OCI-LY7 (cell line): ENCODE results near the gene PHF19. TPM values are rescaled to one million over a fixed set of nuclear protein-coding genes. Genes with fewer than 3 reads are reported as not detected.

Experiments used
- BruUV-seq: library from RNA; stranded (reverse); fragments of 400-500 nt; replicated peaks from 2 replicates; lab custom pipeline; 2021; lab: Mats Ljungman, UMichigan
- CTCF ChIA-PET: fragments of 300-600 bp; sonication (Branson Sonifier 250); formaldehyde crosslinking; loops from one replicate; lab custom pipeline; 2022; ENCODE audit warnings: antibody characterized with exemption; ENCODE audit not compliant: unreplicated experiment; lab: Charles Lee
- POLR2A ChIA-PET: fragments of 300-600 bp; sonication (Branson Sonifier 250); formaldehyde crosslinking; loops from one replicate; lab custom pipeline; 2022; ENCODE audit warnings: antibody characterized with exemption; lab: Charles Lee
- DNase-seq: peaks from one replicate; pipeline ENCODE4 v3.0.0-alpha.2; 2015; ENCODE audit warnings: low spot score
- H2AFZ ChIP-seq: fragments of 200-600 bp; sonication (generic), shearing (Covaris generic); 2 replicates; pipeline ENCODE4 v1.6.1; 2014; ENCODE audit warnings: mild to moderate bottlenecking, antibody characterized with exemption, low read length, moderate library complexity
- H3K27ac ChIP-seq: fragments of 200-600 bp; sonication (generic); 2 replicates; pipeline ENCODE4 v1.5.1; 2014; ENCODE audit warnings: mixed run types, low read depth, mild to moderate bottlenecking, moderate library complexity, low read length, inconsistent platforms; ENCODE audit not compliant: poor library complexity, severe bottlenecking
- H3K36me3 ChIP-seq: fragments of 200-600 bp; sonication (generic); 2 replicates; pipeline ENCODE4 v1.6.1; 2014; ENCODE audit warnings: mild to moderate bottlenecking, antibody characterized with exemption, low read length, moderate library complexity, mixed read lengths; ENCODE audit not compliant: insufficient read depth
- H3K4me1 ChIP-seq: fragments of 200-600 bp; sonication (generic); 2 replicates; pipeline ENCODE4 v1.5.1; 2014; ENCODE audit warnings: mild to moderate bottlenecking, low read length; ENCODE audit not compliant: insufficient read depth, poor library complexity, severe bottlenecking
- H3K4me2 ChIP-seq: fragments of 200-600 bp; sonication (generic); 2 replicates; pipeline ENCODE4 v1.6.1; 2014; ENCODE audit warnings: mild to moderate bottlenecking, low read length
- H3K4me3 ChIP-seq: fragments of 200-600 bp; sonication (generic); 2 replicates; pipeline ENCODE4 v1.5.1; 2014; ENCODE audit warnings: mild to moderate bottlenecking, low read depth, low read length; ENCODE audit not compliant: poor library complexity, severe bottlenecking
- H3K79me2 ChIP-seq: fragments of 200-600 bp; sonication (generic); 2 replicates; pipeline ENCODE4 v1.6.1; 2016; ENCODE audit warnings: low read depth, mild to moderate bottlenecking, low read length, moderate library complexity, mixed read lengths; ENCODE audit not compliant: insufficient read depth
- H3K9me2 ChIP-seq: fragments of 200-600 bp; sonication (generic); 2 replicates; pipeline ENCODE4 v1.6.1; 2016; ENCODE audit warnings: mild to moderate bottlenecking, low read length, mixed read lengths; ENCODE audit not compliant: insufficient read depth
- H3K9me3 ChIP-seq: fragments of 200-600 bp; sonication (generic); 2 replicates; pipeline ENCODE4 v1.6.1; 2014; ENCODE audit warnings: mild to moderate bottlenecking, mixed run types, low read length, mixed read lengths
- H4K20me1 ChIP-seq: fragments of 200-600 bp; sonication (generic); 2 replicates; pipeline ENCODE4 v1.6.1; 2014; ENCODE audit warnings: mild to moderate bottlenecking, antibody characterized with exemption, low read length, moderate library complexity, mixed read lengths; ENCODE audit not compliant: insufficient read depth
- EZH2phosphoT487 ChIP-seq: fragments of 200-600 bp; sonication (generic); IDR thresholded peaks from 2 replicates; pipeline ENCODE4 v1.6.1; 2018; ENCODE audit warnings: low read depth, borderline replicate concordance, mild to moderate bottlenecking, mixed run types, antibody characterized with exemption, low read length, moderate library complexity, mixed read lengths
- intact Hi-C: fragments of 100-400 bp; cut with micrococcal nuclease; formaldehyde crosslinking; loops from one replicate; pipeline ENCODE4 v1.10.0; 2022; ENCODE audit not compliant: unreplicated experiment
- total RNA-seq, 2 experiments: library from RNA; depleted of rRNA in 1 of 2; stranded (reverse); fragments of >200 nt in 1 of 2; shearing (Covaris generic) in 1 of 2; gene quantifications; 2 replicates each; pipeline ENCODE4 v1.2.3, GENCODE V29; 2014 to 2022
- TF ChIP-seq, protein P1 (sequence below): fragments of 200-600 bp; sonication (generic); conservative IDR thresholded peaks from 2 replicates; pipeline ENCODE4 v1.5.1; 2014; ENCODE audit warnings: mild to moderate bottlenecking, antibody characterized with exemption, low read length, moderate library complexity, mixed read lengths

Gene PHF19
- total RNA-seq, 2 experiments from 2014 or later, result 102 to 214 TPM

DNA sequence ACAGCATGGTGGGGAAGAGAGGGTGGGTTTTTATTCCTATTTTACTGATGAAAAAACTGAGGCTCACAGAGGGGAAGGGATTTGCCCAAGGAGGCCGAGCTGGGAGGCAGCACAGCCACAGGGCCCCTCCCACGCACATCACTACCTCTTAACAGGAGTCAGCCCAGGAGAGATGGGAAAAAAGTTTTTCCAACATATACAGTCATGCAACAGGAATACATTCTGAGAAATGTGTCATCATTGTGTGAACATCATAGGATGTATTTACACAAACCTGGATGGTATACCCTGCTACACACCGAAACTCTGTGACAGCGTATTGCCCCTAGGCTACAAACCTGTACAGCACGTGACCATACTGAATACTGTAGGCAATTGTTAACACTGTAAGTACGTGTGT, 38.0 kb upstream of the PHF19 start:
- Histone ChIP-seq H3K36me3 (peaks cover 50% of the 10 kb centered on the region), H3K9me2 (no peaks in the 10 kb centered on the region), H3K9me3 (no peaks in the 10 kb centered on the region), H3K4me2 (no peak overlapping the region), H3K4me1 (peaks cover 15% of the 10 kb centered on the region), H3K79me2 (no peaks in the 10 kb centered on the region), H3K27ac (no peak overlapping the region), H4K20me1 (no peaks in the 10 kb centered on the region), H3K4me3 (no peak overlapping the region), H2AFZ (no peak overlapping the region)
- intact Hi-C loops, result no loop called here
- TF ChIP-seq, protein P1, sequence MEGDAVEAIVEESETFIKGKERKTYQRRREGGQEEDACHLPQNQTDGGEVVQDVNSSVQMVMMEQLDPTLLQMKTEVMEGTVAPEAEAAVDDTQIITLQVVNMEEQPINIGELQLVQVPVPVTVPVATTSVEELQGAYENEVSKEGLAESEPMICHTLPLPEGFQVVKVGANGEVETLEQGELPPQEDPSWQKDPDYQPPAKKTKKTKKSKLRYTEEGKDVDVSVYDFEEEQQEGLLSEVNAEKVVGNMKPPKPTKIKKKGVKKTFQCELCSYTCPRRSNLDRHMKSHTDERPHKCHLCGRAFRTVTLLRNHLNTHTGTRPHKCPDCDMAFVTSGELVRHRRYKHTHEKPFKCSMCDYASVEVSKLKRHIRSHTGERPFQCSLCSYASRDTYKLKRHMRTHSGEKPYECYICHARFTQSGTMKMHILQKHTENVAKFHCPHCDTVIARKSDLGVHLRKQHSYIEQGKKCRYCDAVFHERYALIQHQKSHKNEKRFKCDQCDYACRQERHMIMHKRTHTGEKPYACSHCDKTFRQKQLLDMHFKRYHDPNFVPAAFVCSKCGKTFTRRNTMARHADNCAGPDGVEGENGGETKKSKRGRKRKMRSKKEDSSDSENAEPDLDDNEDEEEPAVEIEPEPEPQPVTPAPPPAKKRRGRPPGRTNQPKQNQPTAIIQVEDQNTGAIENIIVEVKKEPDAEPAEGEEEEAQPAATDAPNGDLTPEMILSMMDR, result no peak
- TF ChIP-seq EZH2phosphoT487, result no peak
- DNase-seq, result no peak
- ChIA-PET POLR2A (interaction anchor here (2.5 kb wide), 1 partner anchor 10 kb away, joined by 15 read pairs; the partner anchor contains the start of gene TRAF1), CTCF (interaction anchor here (0.6 kb wide), 1 partner anchor 11 kb away, joined by 3 read pairs; no protein-coding TSS in a partner anchor)
- no TSS peak for BruUV-seq

DNA sequence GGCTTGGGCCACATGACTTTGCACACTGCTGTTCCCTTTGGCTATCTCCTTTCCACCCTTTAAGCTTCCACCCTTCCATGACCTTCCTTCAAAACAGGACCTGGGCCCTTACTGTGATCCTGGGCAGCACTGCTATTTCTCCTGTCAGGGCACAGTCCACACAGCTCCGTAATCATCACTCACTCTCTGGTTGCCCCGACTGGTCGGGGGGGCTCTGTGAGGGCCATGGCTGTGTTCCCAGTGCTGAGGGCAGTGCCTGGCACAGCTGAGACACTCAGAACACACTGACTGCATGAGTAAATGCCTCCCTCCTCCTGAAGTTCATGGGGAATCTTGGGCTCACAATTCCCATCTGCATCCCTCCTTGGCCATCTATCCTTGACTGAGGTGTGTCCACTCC, 37.4 kb upstream of the PHF19 start:
- Histone ChIP-seq H3K27ac (no peak overlapping the region), H3K4me1 (peaks cover 12% of the 10 kb centered on the region)
- CTCF ChIA-PET, result interaction anchor here (0.6 kb wide), 1 partner anchor 10 kb away, joined by 3 read pairs; no protein-coding TSS in a partner anchor

DNA sequence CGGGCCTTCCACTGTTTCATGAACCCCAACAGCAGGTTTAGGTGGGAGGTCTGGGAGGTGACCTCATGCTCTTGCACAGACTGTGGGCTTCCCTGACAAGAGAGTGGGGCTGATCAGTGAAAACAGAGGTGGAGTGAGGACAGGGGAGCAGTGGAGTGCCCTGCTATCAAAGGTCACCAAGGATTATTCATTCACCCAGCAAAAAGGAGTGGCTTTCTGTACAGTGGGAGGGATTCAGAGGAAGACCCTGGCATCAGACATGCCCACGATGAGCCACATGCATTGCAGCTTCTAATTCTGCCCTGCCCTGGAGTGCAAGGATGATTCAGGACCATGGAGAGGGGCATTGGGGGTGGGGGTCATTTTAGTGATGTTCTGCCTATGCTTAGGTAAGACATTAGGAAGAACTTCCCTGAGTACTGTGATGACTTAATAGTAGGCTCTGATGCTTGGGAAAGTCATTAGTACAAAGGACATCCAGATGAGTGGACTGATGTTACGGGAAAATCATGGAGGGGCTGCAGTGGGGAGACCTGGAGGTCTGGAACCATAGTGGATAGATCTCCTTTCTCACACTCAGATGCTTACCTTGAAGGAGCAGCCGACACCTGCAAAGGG, 36.8 kb upstream of the PHF19 start:
- CTCF ChIA-PET, result no interaction called here

More for the DNA sequence above, 37.4 kb upstream of the PHF19 start:
- H3K36me3 ChIP-seq, result peaks cover 52% of the 10 kb centered on the region
- H4K20me1 ChIP-seq, result no peaks in the 10 kb centered on the region
- no peaks in the 10 kb centered on the region for H3K9me2 ChIP-seq
- POLR2A ChIA-PET, result no interaction called here
- intact Hi-C loops, result no loop called here
- H2AFZ ChIP-seq, result no peak overlapping the region
- BruUV-seq, result no TSS peak
- no peak overlapping the region for H3K4me3 ChIP-seq
- no peaks in the 10 kb centered on the region for H3K79me2 ChIP-seq
- DNase-seq, result no peak
- no peaks in the 10 kb centered on the region for H3K9me3 ChIP-seq
- no peak overlapping the region for H3K4me2 ChIP-seq
- TF ChIP-seq EZH2phosphoT487, result no peak
- TF ChIP-seq, protein P1, result no peak

More for the DNA sequence above, 36.8 kb upstream of the PHF19 start:
- intact Hi-C loops, result no loop called here
- Histone ChIP-seq H3K4me2 (no peak overlapping the region), H2AFZ (no peak overlapping the region), H3K9me3 (no peaks in the 10 kb centered on the region), H4K20me1 (no peaks in the 10 kb centered on the region), H3K4me3 (no peak overlapping the region), H3K36me3 (peaks cover 58% of the 10 kb centered on the region), H3K4me1 (peaks cover 12% of the 10 kb centered on the region), H3K9me2 (no peaks in the 10 kb centered on the region), H3K27ac (no peak overlapping the region), H3K79me2 (no peaks in the 10 kb centered on the region)
- no peak for DNase-seq
- TF ChIP-seq EZH2phosphoT487, result no peak
- TF ChIP-seq, protein P1, result no peak
- POLR2A ChIA-PET, result no interaction called here
- no TSS peak for BruUV-seq
